DMS53 (cell line): ENCODE results near the gene RBCK1.
"Not testable (repeated sequence)": the region's sequence is repeated elsewhere in the genome, so short reads cannot be mapped to it uniquely, and the experiment has no call there.

Experiments used
- DNase-seq: peaks from one replicate; lab custom pipeline; 2025; lab: John Stamatoyannopoulos, UW

The RBCK1 gene

DNA sequence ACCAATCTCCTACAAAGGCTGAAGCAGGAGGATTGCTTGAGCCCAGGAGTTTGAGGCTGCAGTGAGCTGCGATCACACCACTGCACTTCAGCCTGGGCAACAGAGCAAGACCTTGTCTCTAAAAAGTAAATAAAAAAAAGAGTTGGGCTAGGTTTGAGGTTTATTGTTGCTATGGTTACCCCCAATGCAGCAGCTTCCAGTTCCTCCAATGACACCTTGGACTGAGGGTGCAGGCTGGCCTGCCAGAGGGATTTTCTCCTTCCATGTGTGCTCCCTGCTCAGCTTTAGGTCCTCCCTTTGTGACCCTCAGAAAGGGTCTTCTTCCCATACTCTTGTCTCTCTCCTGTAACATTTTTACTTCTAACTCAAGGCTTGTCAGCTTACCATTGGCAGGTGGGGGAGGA is 64.8 kb downstream of the RBCK1 start:
- peak; percentile 21 for DNase-seq

DNA sequence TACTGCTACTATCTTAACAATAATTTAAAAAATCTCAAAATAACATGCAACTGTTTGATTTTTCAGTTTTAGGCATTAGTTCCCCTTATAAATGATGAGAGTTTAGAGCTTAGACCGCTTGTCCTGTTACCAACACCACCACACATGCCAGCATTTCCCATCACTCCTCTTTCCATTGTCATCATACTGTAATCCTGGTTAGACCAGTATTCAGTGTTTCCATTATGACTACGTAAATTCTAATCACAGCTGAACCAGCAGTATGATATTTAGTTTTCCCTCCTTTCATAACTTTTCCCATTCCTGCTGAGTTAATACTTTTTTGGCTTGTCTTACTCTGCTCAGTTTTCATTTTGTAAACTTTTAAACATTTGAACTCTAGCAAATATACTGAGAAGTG is 66.5 kb downstream of the RBCK1 start:
- no peak for DNase-seq

DNA sequence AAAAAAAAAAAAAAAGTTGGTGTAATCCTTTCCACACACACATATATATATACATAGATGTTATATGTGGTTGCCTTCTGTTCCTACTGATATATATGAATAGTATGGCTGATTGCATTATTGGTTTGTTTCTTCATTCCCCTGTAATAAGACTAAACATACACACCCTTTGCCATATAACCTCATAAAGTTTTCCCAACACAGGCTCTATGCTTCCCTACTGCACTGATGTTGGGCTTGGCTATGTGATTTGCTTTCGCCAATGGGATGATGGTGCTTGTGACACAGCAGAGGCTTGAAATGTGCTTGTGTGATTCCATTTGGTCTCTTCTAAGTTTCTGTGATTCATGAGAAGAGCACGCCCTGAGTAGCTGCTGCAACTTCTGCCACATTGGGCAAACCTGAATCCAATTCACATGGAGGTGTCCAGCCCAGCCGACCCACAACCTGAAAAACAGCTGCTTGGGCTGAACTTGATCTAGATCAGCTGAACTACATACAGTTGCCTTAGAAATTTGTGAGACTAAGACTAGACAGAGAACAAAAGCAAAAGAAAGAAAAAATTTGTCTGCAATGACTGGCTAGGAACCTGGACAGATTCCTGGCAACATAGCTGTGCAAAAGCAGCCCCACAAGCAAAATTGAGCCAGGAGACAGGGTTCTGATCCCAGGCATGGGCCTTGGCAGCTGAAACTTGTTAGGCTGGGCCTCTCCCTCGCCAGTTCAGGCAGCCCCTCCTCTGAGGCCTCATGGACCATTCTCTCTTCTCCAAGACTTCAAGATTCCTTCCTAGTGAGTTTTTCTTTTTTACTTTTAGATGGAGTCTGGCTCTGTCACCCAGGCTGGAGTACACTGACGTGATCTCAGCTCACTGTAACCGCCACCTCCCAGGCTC is 67.6 kb downstream of the RBCK1 start:
- DNase-seq: no peak

DNA sequence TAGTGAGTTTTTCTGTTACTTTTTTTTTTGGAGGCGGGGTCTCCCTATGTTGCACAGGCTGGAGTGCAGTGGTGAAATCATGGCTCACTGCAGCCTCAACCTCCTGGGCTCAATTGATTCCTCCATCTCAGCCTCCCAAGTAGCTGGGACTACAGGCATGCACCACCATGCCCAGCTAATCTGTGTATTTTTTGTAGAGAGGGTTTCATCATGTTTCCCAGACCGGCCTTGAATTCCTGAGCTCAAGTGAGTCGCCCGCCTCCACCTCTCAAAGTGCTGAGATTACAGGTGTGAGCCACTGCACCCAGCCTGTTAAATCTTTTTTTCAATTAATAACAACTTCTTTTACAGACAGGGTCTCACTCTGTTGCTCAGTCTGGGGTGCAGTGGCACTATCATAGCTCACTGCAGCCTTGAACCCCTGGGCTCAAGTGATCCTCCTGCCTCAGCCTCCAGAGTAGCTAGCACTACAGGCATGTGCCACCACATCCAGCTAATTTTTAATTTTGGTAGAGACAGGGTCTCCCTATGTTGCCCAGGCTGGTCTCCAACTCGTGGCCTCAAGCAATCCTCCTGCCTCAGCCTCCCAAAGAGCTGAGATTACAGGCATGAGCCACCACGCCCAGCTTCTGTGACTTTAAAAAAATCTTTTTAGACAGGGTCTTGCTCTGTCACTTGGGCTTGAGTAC is 68.6 kb downstream of the RBCK1 start:
- not testable (repeated sequence) for DNase-seq

DNA sequence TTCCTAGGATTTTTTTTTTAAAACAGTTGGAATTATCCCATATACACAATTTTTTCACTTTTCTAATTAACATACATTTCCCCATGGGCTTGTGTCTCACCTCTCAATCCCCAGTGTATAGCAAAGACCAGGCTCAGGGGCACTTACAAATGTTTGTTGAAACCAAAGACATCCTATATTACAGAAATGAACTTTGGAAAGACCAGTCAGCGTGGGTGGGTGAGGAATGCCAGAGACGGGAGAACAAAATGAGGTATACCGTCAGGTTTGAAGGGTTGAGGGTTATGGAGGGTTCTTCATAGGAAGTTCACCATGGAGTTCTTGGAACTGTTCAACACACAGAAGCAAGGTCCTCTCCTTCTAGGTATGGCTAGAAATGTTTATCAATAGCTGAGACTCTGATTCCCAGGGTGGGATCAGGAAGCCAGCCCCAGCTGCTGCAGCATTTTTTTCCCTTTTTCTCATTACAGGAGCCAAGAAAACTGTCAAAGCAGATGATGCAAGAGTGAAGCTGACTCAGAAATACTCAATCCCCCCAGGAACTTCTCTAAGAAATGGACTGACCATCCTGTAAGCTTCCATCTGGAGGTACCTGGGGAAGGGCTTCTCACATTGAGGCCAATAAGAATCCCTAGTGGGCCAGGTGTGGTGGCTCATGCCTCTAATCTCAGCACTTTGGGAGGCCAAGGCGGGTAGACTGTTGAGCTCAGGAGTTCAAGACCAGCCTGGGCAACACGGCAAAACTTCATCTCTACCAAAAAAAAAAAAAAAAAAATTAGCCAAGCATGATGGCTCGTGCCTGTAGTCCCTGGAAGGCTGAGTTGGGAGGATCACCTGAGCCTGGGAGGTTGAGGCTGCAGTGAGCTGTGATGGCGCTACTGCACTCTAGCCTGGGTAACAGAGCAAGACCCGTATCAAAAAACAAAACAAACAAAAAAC is 70.2 kb downstream of the RBCK1 start:
- DNase-seq: no peak

DNA sequence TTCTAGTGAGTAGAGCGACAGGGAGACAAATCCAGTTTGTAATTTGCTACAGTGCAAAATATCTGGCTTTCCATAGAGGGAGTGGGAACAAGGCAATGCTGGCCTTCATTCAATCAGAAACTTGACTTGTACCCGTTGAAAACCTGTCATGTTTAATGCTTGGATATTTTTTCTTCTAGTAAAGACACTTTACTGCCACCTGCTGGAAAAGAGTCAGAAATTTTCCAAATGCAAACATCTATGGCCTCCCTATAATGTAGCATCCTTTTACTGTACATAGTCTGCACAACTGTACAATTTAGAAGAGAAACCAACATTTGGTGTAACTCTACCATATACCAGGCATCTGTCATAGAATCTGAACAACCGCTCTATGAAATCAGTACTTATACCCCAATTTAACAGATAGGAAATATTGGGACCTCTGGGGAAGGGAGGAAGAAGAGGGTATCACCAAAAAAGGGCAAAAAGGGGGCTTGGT is 70.9 kb downstream of the RBCK1 start:
- peak; percentile 84 for DNase-seq

DNA sequence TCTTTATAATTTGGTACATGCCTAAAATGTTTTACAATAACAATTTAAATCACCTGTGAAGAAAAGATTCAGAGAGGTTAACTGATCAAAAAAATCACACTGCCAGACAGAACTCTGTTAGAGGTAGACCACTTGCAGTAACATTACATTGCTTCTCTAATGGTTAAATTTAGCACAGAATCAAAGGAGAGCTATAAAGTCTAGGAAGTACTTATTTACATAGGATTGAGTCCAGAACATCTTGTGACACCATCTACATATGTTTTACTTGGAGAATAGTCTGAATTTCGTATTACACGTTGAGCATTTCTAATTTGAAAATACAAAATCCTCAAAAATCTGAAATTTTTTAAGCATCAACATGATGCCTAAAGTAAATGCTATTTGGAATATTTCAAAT is 71.4 kb downstream of the RBCK1 start:
- no peak for DNase-seq

DNA sequence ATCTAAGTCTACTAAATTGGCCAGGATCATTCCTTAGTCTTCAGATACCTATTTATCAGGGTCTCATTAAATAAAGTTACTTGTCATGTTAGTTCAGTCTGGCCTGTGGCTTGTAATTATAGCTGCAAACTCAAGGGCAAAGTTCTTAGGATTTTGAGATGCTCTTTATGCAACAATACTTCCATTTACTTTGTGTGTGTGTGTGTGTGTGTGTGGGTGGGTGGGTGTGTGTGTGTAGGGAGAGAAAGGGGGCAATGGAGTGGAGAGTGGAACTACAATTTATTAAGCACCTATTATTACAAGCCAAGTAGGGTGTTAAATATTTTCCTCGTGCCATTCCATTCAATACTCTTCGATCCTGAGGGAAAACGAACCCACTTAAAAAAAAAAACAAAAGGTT is 71.9 kb downstream of the RBCK1 start:
- DNase-seq: no peak

DNA sequence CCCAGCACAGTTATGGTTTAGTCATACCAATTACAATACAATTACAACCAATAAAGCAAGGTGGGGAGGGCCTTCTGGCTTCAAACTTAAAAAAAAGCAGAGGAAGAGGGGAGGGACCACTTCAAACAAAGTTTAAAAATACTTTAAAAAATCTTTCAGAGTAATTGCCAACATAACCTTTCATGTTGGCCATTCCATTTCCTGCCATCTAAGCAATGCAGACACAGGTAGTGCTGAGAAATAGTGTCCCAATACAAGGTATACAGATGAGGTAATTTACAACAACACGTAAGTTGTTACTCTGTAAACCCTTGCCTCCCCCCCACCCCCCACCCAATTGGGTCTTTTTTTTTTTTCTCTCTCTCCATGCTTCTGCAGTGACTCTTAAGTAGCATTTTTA is 73.1 kb downstream of the RBCK1 start:
- no peak for DNase-seq
